NT2/D1 (cell line): Measurements from ENCODE around the gene RAB28.
A peak's percentile ranks its signal among the peaks of the same experiment; 100 is the strongest.

ENCODE experiments used
- DNase-seq: peaks from one replicate; pipeline ENCODE4 v3.0.0-alpha.2; 2011; ENCODE audit warnings: low read depth, low spot score
- H3K27me3 ChIP-seq: 2 replicates; pipeline ENCODE4 v1.6.0; 2011; ENCODE audit warnings: mild to moderate bottlenecking; ENCODE audit not compliant: insufficient read length, insufficient read depth
- H3K36me3 ChIP-seq: 2 replicates; pipeline ENCODE4 v1.6.1; 2011; ENCODE audit warnings: mild to moderate bottlenecking, low read length, mixed read lengths; ENCODE audit not compliant: insufficient read depth, insufficient read length
- H3K4me1 ChIP-seq: 2 replicates; pipeline ENCODE4 v1.5.1; 2011; ENCODE audit not compliant: insufficient read depth, insufficient read length
- H3K4me3 ChIP-seq: 2 replicates; pipeline ENCODE4 v1.5.1; 2011; ENCODE audit warnings: low read depth; ENCODE audit not compliant: insufficient read length
- H3K9ac ChIP-seq: 2 replicates; pipeline ENCODE4 v1.6.0; 2011; ENCODE audit warnings: low read depth; ENCODE audit not compliant: insufficient read length
- H3K9me3 ChIP-seq: 2 replicates; pipeline ENCODE4 v1.5.1; 2011; ENCODE audit warnings: mild to moderate bottlenecking, low read length; ENCODE audit not compliant: insufficient read depth
- SUZ12 ChIP-seq: IDR thresholded peaks from 2 replicates; pipeline ENCODE4 v1.6.1; 2011; ENCODE audit not compliant: insufficient read length, insufficient read depth; ENCODE audit errors: extremely low read depth
- YY1 ChIP-seq: IDR thresholded peaks from 2 replicates; pipeline ENCODE4 v1.6.1; 2011; ENCODE audit not compliant: insufficient read length, insufficient read depth
- ZNF274 ChIP-seq: IDR thresholded peaks from 2 replicates; pipeline ENCODE4 v1.6.1; 2011; ENCODE audit warnings: mild to moderate bottlenecking, low read depth, low read length

Gene RAB28

GRCh38 chr4:13504374-13504773 is 20.2 kb upstream of the RAB28 start:
- H3K27me3 ChIP-seq, result no peaks in the 10 kb centered on the region

GRCh38 chr4:13498469-13498868 is 14.3 kb upstream of the RAB28 start:
- no peak for DNase-seq
- H3K4me3 ChIP-seq, result no peak overlapping the region
- no peaks in the 10 kb centered on the region for H3K36me3 ChIP-seq
- H3K9ac ChIP-seq, result no peak overlapping the region
- no peaks in the 10 kb centered on the region for H3K4me1 ChIP-seq
- no peaks in the 10 kb centered on the region for H3K27me3 ChIP-seq
- no peak for TF ChIP-seq SUZ12
- no peak for TF ChIP-seq YY1
- TF ChIP-seq ZNF274, result no peak
- H3K9me3 ChIP-seq, result no peaks in the 10 kb centered on the region

More at GRCh38 chr4:13504374-13504773, 20.2 kb upstream of the RAB28 start:
- no peaks in the 10 kb centered on the region for H3K4me1 ChIP-seq
- H3K9ac ChIP-seq, result no peak overlapping the region
- no peak for DNase-seq
- no peak overlapping the region for H3K4me3 ChIP-seq
- TF ChIP-seq ZNF274 (no peak), YY1 (no peak), SUZ12 (no peak)
- no peaks in the 10 kb centered on the region for H3K36me3 ChIP-seq
- no peaks in the 10 kb centered on the region for H3K9me3 ChIP-seq

- Histone ChIP-seq H3K27me3 (no peaks in the 10 kb centered on the region), H3K9me3 (no peaks in the 10 kb centered on the region), H3K9ac (no peak overlapping the region), H3K4me1 (no peaks in the 10 kb centered on the region), H3K36me3 (no peaks in the 10 kb centered on the region), H3K4me3 (no peak overlapping the region)
- no peak for DNase-seq
- no peak for TF ChIP-seq SUZ12
- TF ChIP-seq YY1, result no peak
- TF ChIP-seq ZNF274, result no peak
Measured at GRCh38 chr4:13496605-13497004, 12.5 kb upstream of the RAB28 start.

- no peak overlapping the region for H3K9ac ChIP-seq
- no peak for DNase-seq
- H3K4me1 ChIP-seq, result no peaks in the 10 kb centered on the region
- no peaks in the 10 kb centered on the region for H3K9me3 ChIP-seq
- H3K4me3 ChIP-seq, result no peak overlapping the region
- H3K27me3 ChIP-seq, result no peaks in the 10 kb centered on the region
- TF ChIP-seq SUZ12 (no peak), YY1 (no peak), ZNF274 (no peak)
- no peaks in the 10 kb centered on the region for H3K36me3 ChIP-seq
Measured at GRCh38 chr4:13495753-13496152, 11.6 kb upstream of the RAB28 start.

GRCh38 chr4:13493793-13494192 is 9.7 kb upstream of the RAB28 start:
- H3K4me3 ChIP-seq, result no peak overlapping the region
- H3K27me3 ChIP-seq, result no peaks in the 10 kb centered on the region
- no peak overlapping the region for H3K9ac ChIP-seq
- TF ChIP-seq YY1, result no peak
- DNase-seq, result no peak
- no peaks in the 10 kb centered on the region for H3K9me3 ChIP-seq
- no peaks in the 10 kb centered on the region for H3K36me3 ChIP-seq
- H3K4me1 ChIP-seq, result no peaks in the 10 kb centered on the region

GRCh38 chr4:13492747-13493146 is 8.6 kb upstream of the RAB28 start:
- Histone ChIP-seq H3K4me1 (no peaks in the 10 kb centered on the region), H3K4me3 (no peak overlapping the region), H3K9ac (no peak overlapping the region), H3K36me3 (no peaks in the 10 kb centered on the region), H3K27me3 (no peaks in the 10 kb centered on the region), H3K9me3 (peaks cover 6% of the 10 kb centered on the region)
- no peak for DNase-seq
- TF ChIP-seq YY1 (no peak), ZNF274 (no peak), SUZ12 (no peak)

GRCh38 chr4:13484749-13485221 is 645 bp upstream of the RAB28 start:
- H3K36me3 ChIP-seq, result no peaks in the 10 kb centered on the region
- no peaks in the 10 kb centered on the region for H3K27me3 ChIP-seq
- DNase-seq, result no peak
- peak overlapping the region; percentile 92 for H3K9ac ChIP-seq
- H3K9me3 ChIP-seq, result peaks cover 8% of the 10 kb centered on the region
- peak overlapping the region; percentile 89 for H3K4me3 ChIP-seq
- TF ChIP-seq ZNF274, result no peak
- H3K4me1 ChIP-seq, result no peaks in the 10 kb centered on the region

GRCh38 chr4:13483768-13484121 is 395 bp downstream of the RAB28 start:
- H3K4me3 ChIP-seq, result peak overlapping the region; percentile 83
- TF ChIP-seq SUZ12, result no peak
- no peak for TF ChIP-seq ZNF274
- TF ChIP-seq YY1, result no peak
- DNase-seq, result peak; percentile 38

More at GRCh38 chr4:13483768-13484121, 395 bp downstream of the RAB28 start:
- no peaks in the 10 kb centered on the region for H3K4me1 ChIP-seq
- H3K9ac ChIP-seq, result peak overlapping the region; percentile 88
- H3K36me3 ChIP-seq, result peaks cover 7% of the 10 kb centered on the region
- H3K27me3 ChIP-seq, result no peaks in the 10 kb centered on the region
- H3K9me3 ChIP-seq, result peaks cover 8% of the 10 kb centered on the region
